Osteoblast (primary cell): Measurements from ENCODE around the gene EYA3. TPM values are rescaled to one million over a fixed set of nuclear protein-coding genes. Genes with fewer than 3 reads are reported as not detected.

Experiments
- DNase-seq: peaks from one replicate; pipeline ENCODE4 v3.0.0; 2011; ENCODE audit warnings: low spot score, mixed read lengths; ENCODE audit not compliant: insufficient read length; ENCODE audit errors: missing footprints
- H2AFZ ChIP-seq: 2 replicates; pipeline ENCODE4 v1.6.0; 2011; ENCODE audit warnings: mild to moderate bottlenecking, low read length
- H3K27ac ChIP-seq: 2 replicates; pipeline ENCODE4 v1.5.1; 2011; ENCODE audit warnings: mild to moderate bottlenecking, low read depth, low read length, moderate library complexity
- H3K27me3 ChIP-seq: 2 replicates; pipeline ENCODE4 v1.6.0; 2012; ENCODE audit warnings: mild to moderate bottlenecking, control low read depth, inconsistent platforms, low read length, moderate library complexity; ENCODE audit not compliant: insufficient read depth
- H3K36me3 ChIP-seq: 2 replicates; pipeline ENCODE4 v1.5.1; 2011; ENCODE audit warnings: mild to moderate bottlenecking, low read length, control low read depth, moderate library complexity; ENCODE audit not compliant: insufficient read depth
- H3K4me1 ChIP-seq: 2 replicates; pipeline ENCODE4 v1.5.1; 2011; ENCODE audit warnings: mild to moderate bottlenecking, low read length, control low read depth, moderate library complexity; ENCODE audit not compliant: insufficient read depth
- H3K4me2 ChIP-seq: 2 replicates; pipeline ENCODE4 v1.6.0; 2011; ENCODE audit warnings: mild to moderate bottlenecking, low read length; ENCODE audit not compliant: insufficient read depth
- H3K4me3 ChIP-seq: fragments of 200-600 bp; sonication (generic); 3 replicates; pipeline ENCODE4 v1.5.1; 2012; ENCODE audit warnings: mild to moderate bottlenecking, low read length, inconsistent platforms; ENCODE audit not compliant: insufficient read depth
- H3K79me2 ChIP-seq: 2 replicates; pipeline ENCODE4 v1.6.0; 2012; ENCODE audit warnings: mild to moderate bottlenecking, low read length, control low read depth, inconsistent platforms; ENCODE audit not compliant: insufficient read depth
- H3K9me3 ChIP-seq: 2 replicates; pipeline ENCODE4 v1.5.1; 2011; ENCODE audit warnings: low read depth, low read length, control low read depth
- H4K20me1 ChIP-seq: 2 replicates; pipeline ENCODE4 v1.6.0; 2012; ENCODE audit warnings: mild to moderate bottlenecking, low read length, control low read depth; ENCODE audit not compliant: insufficient read depth
- total RNA-seq: library from RNA; depleted of rRNA; stranded (reverse); fragments of >200 nt; gene quantifications from 2 replicates; pipeline ENCODE4 v1.2.3, GENCODE V29; 2012
- TF ChIP-seq, protein P1 (sequence below): IDR thresholded peaks from 2 replicates; pipeline ENCODE4 v1.5.1; 2011; ENCODE audit warnings: mild to moderate bottlenecking, low read depth, low read length, moderate library complexity; ENCODE audit errors: extremely low read depth

The EYA3 gene
- total RNA-seq, 1 donor = 10.9 TPM

DNA sequence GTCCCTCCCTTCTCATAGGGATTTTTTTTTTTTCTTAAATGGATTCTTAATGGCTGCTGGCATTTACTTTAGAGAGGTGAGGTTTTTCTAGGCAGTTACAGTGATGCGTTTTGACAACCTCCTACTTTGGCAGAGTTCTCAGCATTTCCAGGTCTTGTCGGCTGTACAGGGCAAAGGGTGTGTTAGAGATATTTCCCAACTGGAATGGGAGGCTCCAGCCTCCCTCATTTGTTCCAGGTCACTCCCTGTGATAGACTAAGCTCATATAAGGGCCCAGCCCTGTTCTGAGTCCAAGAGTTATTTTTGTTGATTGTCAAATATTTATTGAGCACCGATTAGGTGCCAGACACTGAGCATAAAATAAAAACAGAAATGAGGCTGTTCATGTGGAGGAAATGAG lies 136.3 kb downstream of the EYA3 start:
- H3K4me2 ChIP-seq = no peak overlapping the region
- H2AFZ ChIP-seq = no peak overlapping the region
- H3K4me1 ChIP-seq = no peaks in the 10 kb centered on the region
- no peaks in the 10 kb centered on the region for H3K79me2 ChIP-seq
- DNase-seq = peak; percentile 14
- TF ChIP-seq, protein P1, sequence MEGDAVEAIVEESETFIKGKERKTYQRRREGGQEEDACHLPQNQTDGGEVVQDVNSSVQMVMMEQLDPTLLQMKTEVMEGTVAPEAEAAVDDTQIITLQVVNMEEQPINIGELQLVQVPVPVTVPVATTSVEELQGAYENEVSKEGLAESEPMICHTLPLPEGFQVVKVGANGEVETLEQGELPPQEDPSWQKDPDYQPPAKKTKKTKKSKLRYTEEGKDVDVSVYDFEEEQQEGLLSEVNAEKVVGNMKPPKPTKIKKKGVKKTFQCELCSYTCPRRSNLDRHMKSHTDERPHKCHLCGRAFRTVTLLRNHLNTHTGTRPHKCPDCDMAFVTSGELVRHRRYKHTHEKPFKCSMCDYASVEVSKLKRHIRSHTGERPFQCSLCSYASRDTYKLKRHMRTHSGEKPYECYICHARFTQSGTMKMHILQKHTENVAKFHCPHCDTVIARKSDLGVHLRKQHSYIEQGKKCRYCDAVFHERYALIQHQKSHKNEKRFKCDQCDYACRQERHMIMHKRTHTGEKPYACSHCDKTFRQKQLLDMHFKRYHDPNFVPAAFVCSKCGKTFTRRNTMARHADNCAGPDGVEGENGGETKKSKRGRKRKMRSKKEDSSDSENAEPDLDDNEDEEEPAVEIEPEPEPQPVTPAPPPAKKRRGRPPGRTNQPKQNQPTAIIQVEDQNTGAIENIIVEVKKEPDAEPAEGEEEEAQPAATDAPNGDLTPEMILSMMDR = no peak
- peaks cover 4% of the 10 kb centered on the region for H3K27me3 ChIP-seq
- H4K20me1 ChIP-seq = no peaks in the 10 kb centered on the region
- H3K27ac ChIP-seq = no peak overlapping the region
- H3K9me3 ChIP-seq = no peaks in the 10 kb centered on the region
- H3K4me3 ChIP-seq = no peak overlapping the region
- no peaks in the 10 kb centered on the region for H3K36me3 ChIP-seq

DNA sequence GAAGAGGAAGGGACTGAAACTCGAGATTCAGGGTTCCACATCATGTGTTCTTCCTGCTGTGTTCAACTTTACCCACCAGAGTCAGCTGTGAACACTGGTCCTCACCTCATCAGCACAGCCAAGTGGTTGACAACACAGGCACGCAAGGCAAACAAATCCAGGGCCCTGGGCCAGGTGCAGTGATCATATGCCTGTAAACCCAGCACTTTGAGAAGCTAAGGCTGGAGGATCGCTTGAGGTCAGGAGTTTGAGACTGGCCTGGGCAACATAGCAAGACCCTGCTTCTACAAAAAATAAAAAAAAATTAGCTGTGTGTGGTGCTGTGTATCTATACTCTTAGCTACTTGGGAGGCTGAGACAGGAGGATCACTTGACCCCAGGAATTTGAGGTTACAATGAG lies 137.0 kb downstream of the EYA3 start:
- no peak for DNase-seq
- H2AFZ ChIP-seq = no peak overlapping the region
- TF ChIP-seq, protein P1 = no peak

DNA sequence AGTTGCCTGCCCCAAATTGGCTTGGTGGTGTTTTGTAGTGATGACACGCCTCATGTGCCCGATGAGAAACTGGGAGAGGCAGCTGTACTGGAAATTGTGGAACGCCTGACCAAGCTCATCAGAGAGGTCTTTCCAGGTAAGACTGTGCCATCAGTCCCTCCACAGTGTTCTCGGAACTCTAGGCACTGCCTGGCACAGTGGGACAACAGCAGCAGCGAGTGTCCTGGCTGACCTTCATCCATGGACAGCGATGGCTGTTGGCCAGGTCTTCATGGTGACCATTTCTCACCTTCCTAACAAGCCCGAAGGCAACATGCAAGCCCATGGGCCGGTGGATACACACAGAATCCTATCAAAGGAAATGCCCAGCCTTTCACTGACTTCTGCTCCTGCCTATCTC lies 139.4 kb downstream of the EYA3 start:
- Histone ChIP-seq H3K79me2 (no peaks in the 10 kb centered on the region), H4K20me1 (no peaks in the 10 kb centered on the region), H2AFZ (no peak overlapping the region), H3K36me3 (no peaks in the 10 kb centered on the region), H3K27ac (no peak overlapping the region), H3K27me3 (peaks cover 3% of the 10 kb centered on the region), H3K4me1 (no peaks in the 10 kb centered on the region), H3K4me2 (no peak overlapping the region), H3K9me3 (no peaks in the 10 kb centered on the region), H3K4me3 (no peak overlapping the region)
- TF ChIP-seq, protein P1 = no peak
- DNase-seq = no peak

More for the DNA sequence above, 137.0 kb downstream of the EYA3 start:
- Histone ChIP-seq H3K9me3 (no peaks in the 10 kb centered on the region), H3K4me1 (no peaks in the 10 kb centered on the region), H3K4me2 (no peak overlapping the region), H3K79me2 (no peaks in the 10 kb centered on the region), H3K27ac (no peak overlapping the region), H3K27me3 (peaks cover 4% of the 10 kb centered on the region), H3K4me3 (no peak overlapping the region), H3K36me3 (no peaks in the 10 kb centered on the region), H4K20me1 (no peaks in the 10 kb centered on the region)

DNA sequence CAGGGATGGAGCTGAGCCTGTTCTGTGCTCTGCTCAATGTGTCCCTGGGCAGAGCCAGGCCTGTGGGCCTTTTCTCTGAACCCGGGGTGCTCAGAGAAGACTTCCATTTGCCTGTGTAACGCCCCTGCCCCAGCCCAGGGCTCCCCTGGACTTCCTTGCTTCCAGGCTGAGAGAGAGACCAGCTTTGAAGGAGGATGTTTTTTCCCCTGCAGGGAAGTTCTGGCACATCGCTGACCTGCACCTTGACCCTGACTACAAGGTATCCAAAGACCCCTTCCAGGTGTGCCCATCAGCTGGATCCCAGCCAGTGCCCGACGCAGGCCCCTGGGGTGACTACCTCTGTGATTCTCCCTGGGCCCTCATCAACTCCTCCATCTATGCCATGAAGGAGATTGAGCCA lies 143.4 kb downstream of the EYA3 start:
- Histone ChIP-seq H3K9me3 (no peaks in the 10 kb centered on the region), H3K4me2 (no peak overlapping the region), H3K27me3 (no peaks in the 10 kb centered on the region), H3K4me1 (no peaks in the 10 kb centered on the region), H2AFZ (no peak overlapping the region), H3K36me3 (no peaks in the 10 kb centered on the region), H3K79me2 (no peaks in the 10 kb centered on the region), H3K4me3 (no peak overlapping the region), H3K27ac (no peak overlapping the region), H4K20me1 (no peaks in the 10 kb centered on the region)
- no peak for DNase-seq
- TF ChIP-seq, protein P1 = no peak
